Transverse colon (tissue), 4 donors: Measurements from ENCODE around the gene PJA2.

Experiments
- CTCF ChIP-seq, 5 experiments: fragments of 200-600 bp in 3 of 5; fragments of 450-650 bp in 2 of 5; sonication (generic) in 3 of 5; IDR thresholded peaks; 1 replicate in 2 of 5; 2 replicates in 3 of 5; pipeline ENCODE4 v1.5.1; 2016 to 2017; ENCODE audit warnings: antibody characterized with exemption in 5 of 5, inconsistent platforms in 3 of 5, mild to moderate bottlenecking in 2 of 5, moderate library complexity in 1 of 5
- POLR2A ChIP-seq: fragments of 450-650 bp; IDR thresholded peaks from one replicate; pipeline ENCODE4 v1.6.1; 2016; ENCODE audit warnings: antibody characterized with exemption, mild to moderate bottlenecking, moderate library complexity
- POLR2AphosphoS5 ChIP-seq, 3 donors: sonication (generic); formaldehyde crosslinking; IDR thresholded peaks; one replicate each; pipeline ENCODE4 v1.6.1; 2016; ENCODE audit warnings: antibody characterized with exemption in 3 of 3

DNA sequence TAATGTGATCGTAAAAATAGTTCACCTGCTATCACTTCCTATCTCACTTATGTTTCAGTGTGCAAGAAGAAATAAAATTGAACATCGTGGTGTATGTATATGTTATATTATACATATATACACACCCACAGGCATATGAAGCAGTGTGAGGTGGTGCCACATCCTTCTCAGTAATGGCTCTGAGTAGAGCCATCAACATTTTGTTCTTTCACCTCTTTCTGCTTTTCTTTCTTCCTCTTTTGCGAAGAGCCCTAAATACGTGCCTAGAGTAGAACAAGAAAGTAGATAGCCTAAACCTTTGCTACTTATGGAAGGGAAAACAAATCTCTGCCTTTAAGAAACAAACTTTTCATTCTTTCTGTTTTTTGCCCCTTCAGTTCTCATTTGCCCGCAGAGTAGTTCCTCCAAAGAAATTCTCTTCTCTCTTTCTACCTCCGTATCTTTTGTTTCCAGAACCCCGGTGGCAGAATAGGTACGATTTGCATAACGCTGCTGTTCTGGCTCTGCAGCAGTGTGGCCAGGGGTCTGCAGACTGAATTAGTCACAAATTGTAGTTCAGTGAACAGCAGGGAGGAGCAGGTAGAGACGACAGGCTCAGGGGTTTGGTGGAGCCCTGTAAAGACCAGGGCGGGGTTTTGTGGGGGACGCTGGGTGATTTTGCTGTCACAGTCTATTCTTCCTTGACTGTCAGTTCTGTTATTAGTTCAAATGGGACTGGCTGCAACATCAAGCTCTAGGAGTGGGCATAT lies 40.5 kb upstream of the PJA2 start:
- no peak for TF ChIP-seq POLR2AphosphoS5 (IDR thresholded peaks at IDR 0.05)
- TF ChIP-seq POLR2A: no peak
- no peak for TF ChIP-seq CTCF (IDR thresholded peaks at IDR 0.05)
